ENCODE data around the gene FFAR3.

GRCh38 chr19:35379992-35380391 lies 21.7 kb downstream of the FFAR3 start:
- TF ChIP-seq, protein P1, sequence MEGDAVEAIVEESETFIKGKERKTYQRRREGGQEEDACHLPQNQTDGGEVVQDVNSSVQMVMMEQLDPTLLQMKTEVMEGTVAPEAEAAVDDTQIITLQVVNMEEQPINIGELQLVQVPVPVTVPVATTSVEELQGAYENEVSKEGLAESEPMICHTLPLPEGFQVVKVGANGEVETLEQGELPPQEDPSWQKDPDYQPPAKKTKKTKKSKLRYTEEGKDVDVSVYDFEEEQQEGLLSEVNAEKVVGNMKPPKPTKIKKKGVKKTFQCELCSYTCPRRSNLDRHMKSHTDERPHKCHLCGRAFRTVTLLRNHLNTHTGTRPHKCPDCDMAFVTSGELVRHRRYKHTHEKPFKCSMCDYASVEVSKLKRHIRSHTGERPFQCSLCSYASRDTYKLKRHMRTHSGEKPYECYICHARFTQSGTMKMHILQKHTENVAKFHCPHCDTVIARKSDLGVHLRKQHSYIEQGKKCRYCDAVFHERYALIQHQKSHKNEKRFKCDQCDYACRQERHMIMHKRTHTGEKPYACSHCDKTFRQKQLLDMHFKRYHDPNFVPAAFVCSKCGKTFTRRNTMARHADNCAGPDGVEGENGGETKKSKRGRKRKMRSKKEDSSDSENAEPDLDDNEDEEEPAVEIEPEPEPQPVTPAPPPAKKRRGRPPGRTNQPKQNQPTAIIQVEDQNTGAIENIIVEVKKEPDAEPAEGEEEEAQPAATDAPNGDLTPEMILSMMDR (conservative IDR thresholded peaks at IDR 0.05; ENCODE audit: low read depth, low read length): no peak
- TF ChIP-seq EZH2phosphoT487 (IDR thresholded peaks at IDR 0.05; ENCODE audit: borderline replicate concordance, low read length) (no peak), EZH2 (IDR thresholded peaks at IDR 0.05; ENCODE audit: low read length, unreplicated experiment) (no peak)
